CD4-positive, alpha-beta T cell (primary cell): ENCODE data around the gene TPCN2. TPM values are rescaled to one million over a fixed set of nuclear protein-coding genes. Genes with fewer than 3 reads are reported as not detected.

Experiments used
- ATAC-seq: fragments of 200-7000 bp; cut with Tn5 transposase; one replicate; pipeline ENCODE4 v1.10.0; 2022; ENCODE audit warnings: mild to moderate bottlenecking; ENCODE audit not compliant: poor library complexity
- CTCF ChIA-PET: fragments of 350-600 bp; sonication (Branson Sonifier 250); formaldehyde crosslinking; loops from one replicate; lab custom pipeline; 2021; ENCODE audit warnings: antibody characterized with exemption, inconsistent platforms; lab: Charles Lee
- POLR2A ChIA-PET: fragments of 350-600 bp; sonication (Branson Sonifier 250); formaldehyde crosslinking; loops from one replicate; lab custom pipeline; 2021; ENCODE audit warnings: antibody characterized with exemption, inconsistent platforms; lab: Charles Lee
- DNase-seq, 14 experiments: peaks; one replicate each; pipeline ENCODE4 v3.0.0-alpha.2; 2013 to 2020; ENCODE audit warnings: mixed read lengths in 2 of 14
- H3K27ac ChIP-seq, 2 donors: one replicate each; pipeline versions ENCODE4 v1.5.1 to v1.7.0; 2013; ENCODE audit warnings: low read length in 2 of 2, low read depth in 1 of 2, mild to moderate bottlenecking in 1 of 2
- H3K27me3 ChIP-seq, 2 experiments: 1 replicate in 1 of 2; 2 replicates in 1 of 2; pipeline versions ENCODE4 v1.6.1 to v1.7.0; 2013; ENCODE audit warnings: low read length in 2 of 2, control low read depth in 1 of 2, mild to moderate bottlenecking in 1 of 2, moderate library complexity in 1 of 2; ENCODE audit not compliant: insufficient read depth in 2 of 2, control insufficient read depth in 1 of 2
- H3K36me3 ChIP-seq: one replicate; pipeline ENCODE4 v1.6.1; 2013; ENCODE audit warnings: low read length, control low read depth; ENCODE audit not compliant: insufficient read depth
- H3K4me1 ChIP-seq: one replicate; pipeline ENCODE4 v1.6.1; 2013; ENCODE audit warnings: low read length, control low read depth; ENCODE audit not compliant: insufficient read depth
- H3K4me3 ChIP-seq: one replicate; pipeline ENCODE4 v1.5.1; 2013; ENCODE audit warnings: mild to moderate bottlenecking, low read length, moderate library complexity
- H3K9me3 ChIP-seq, 2 experiments: 1 replicate in 1 of 2; 2 replicates in 1 of 2; pipeline versions ENCODE4 v1.6.1 to v1.7.0; 2013; ENCODE audit warnings: low read length in 2 of 2, mild to moderate bottlenecking in 2 of 2, control low read depth in 1 of 2, moderate library complexity in 1 of 2; ENCODE audit not compliant: control insufficient read depth in 1 of 2, insufficient read depth in 1 of 2
- H3K27ac Mint-ChIP-seq: one replicate; pipeline ENCODE4 v1.8.0; 2020; ENCODE audit warnings: mixed read lengths
- H3K27me3 Mint-ChIP-seq: one replicate; pipeline ENCODE4 v1.8.0; 2021; ENCODE audit warnings: mixed read lengths
- H3K36me3 Mint-ChIP-seq: one replicate; pipeline ENCODE4 v1.8.0; 2021; ENCODE audit warnings: low read depth, mixed read lengths
- H3K4me1 Mint-ChIP-seq: one replicate; pipeline ENCODE4 v1.8.0; 2021; ENCODE audit warnings: low read depth, mixed read lengths
- H3K4me3 Mint-ChIP-seq: one replicate; pipeline ENCODE4 v1.8.0; 2020; ENCODE audit warnings: mild to moderate bottlenecking, mixed read lengths
- H3K9me3 Mint-ChIP-seq: one replicate; pipeline ENCODE4 v1.8.0; 2020; ENCODE audit warnings: mixed read lengths
- intact Hi-C, 2 experiments: fragments of 100-400 bp; cut with DNase I in 1 of 2; cut with micrococcal nuclease in 1 of 2; formaldehyde crosslinking; loops; one replicate each; pipeline versions ENCODE4 v1.15.1 to v1.9.0; 2023 to 2025; cut with DNase I, micrococcal nuclease
- total RNA-seq, 174 experiments: library from RNA in 2 of 174; stranded (reverse) in 2 of 174; gene quantifications; one replicate each; pipeline ENCODE4 v1.2.3 and lab custom pipeline; 2021 to 2026
- TF ChIP-seq, protein P1 (sequence below): fragments of 200-600 bp; IDR thresholded peaks from one replicate; pipeline ENCODE4 v1.8.0; 2022; ENCODE audit warnings: antibody characterized with exemption, mild to moderate bottlenecking

Gene TPCN2
- total RNA-seq, 2 experiments from 2014 or later, result 10.2 to 11.5 TPM

DNA sequence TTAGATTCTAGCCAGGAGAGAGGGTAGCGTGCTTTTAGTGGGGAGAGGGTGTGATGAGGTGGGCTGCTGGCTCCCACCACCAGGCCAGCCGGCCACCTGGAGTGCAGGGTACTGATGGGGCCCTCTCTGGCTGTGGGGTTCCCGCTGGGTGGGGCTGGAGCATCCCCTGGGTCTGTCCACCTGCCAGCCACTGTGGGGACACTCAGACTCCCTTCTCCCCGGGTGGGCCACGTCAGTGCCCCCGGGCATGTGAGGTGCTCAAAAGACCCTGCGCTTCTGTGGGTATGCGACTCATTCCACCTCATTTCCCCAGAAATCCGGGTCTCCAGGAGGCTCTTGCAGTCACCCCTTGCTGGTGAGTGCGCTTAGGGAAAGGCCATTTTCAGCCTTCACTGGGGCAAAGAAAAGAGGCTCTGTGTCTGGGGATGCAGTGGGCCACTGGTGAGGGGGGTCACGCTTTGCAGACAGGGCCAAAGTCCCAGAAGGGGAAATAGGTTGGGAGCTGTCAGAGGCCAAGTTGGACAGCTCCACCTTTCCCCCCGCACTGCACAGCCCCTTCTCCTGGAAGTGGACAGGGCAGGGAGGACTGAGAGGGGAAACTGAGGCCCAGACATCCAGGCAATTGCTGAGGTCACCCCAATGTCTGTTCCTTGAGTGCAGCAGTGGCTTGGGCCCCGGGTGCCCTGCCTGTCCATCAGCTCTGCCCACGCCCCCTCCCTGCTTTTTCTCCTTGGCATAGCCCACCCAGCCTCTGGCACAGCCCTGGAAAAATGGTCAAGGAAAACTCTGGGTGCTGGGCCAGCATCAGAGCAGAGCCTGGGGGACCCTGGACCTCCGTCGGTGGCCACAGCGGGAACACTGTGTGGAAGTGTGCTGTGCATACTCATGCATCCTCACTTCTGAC is 53.3 kb downstream of the TPCN2 start:
- H3K4me1 ChIP-seq, result peaks cover 13% of the 10 kb centered on the region
- TF ChIP-seq, protein P1, sequence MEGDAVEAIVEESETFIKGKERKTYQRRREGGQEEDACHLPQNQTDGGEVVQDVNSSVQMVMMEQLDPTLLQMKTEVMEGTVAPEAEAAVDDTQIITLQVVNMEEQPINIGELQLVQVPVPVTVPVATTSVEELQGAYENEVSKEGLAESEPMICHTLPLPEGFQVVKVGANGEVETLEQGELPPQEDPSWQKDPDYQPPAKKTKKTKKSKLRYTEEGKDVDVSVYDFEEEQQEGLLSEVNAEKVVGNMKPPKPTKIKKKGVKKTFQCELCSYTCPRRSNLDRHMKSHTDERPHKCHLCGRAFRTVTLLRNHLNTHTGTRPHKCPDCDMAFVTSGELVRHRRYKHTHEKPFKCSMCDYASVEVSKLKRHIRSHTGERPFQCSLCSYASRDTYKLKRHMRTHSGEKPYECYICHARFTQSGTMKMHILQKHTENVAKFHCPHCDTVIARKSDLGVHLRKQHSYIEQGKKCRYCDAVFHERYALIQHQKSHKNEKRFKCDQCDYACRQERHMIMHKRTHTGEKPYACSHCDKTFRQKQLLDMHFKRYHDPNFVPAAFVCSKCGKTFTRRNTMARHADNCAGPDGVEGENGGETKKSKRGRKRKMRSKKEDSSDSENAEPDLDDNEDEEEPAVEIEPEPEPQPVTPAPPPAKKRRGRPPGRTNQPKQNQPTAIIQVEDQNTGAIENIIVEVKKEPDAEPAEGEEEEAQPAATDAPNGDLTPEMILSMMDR, result no peak
- ChIA-PET CTCF (interaction anchor here (1.2 to 2.0 kb wide), 3 partner anchors 541 to 572 kb away, joined by 3 to 9 read pairs (median 6); no protein-coding TSS in a partner anchor), POLR2A (no interaction called here)
- DNase-seq, result no peak
- no peaks in the 10 kb centered on the region for H3K36me3 Mint-ChIP-seq
- H3K4me1 Mint-ChIP-seq, result peaks cover 6% of the 10 kb centered on the region
- intact Hi-C loops, result loop anchor here (1.0 to 10.0 kb wide), 6 partner anchors 110 to 568 kb away; partner anchors contain the start of gene MYEOV (in 1 of the 2)
- ATAC-seq, result no peak
- no peaks in the 10 kb centered on the region for H3K27me3 Mint-ChIP-seq
- no peak overlapping the region for H3K27ac Mint-ChIP-seq
- H3K9me3 ChIP-seq, result peaks cover 0 to 2% of the 10 kb centered on the region in 2 experiments
- no peaks in the 10 kb centered on the region for H3K9me3 Mint-ChIP-seq
- H3K27ac ChIP-seq, result no peak overlapping the region
- no peaks in the 10 kb centered on the region for H3K36me3 ChIP-seq
- no peak overlapping the region for H3K4me3 ChIP-seq
- peaks cover 0 to 6% of the 10 kb centered on the region in 2 experiments for H3K27me3 ChIP-seq
- H3K4me3 Mint-ChIP-seq, result no peak overlapping the region

DNA sequence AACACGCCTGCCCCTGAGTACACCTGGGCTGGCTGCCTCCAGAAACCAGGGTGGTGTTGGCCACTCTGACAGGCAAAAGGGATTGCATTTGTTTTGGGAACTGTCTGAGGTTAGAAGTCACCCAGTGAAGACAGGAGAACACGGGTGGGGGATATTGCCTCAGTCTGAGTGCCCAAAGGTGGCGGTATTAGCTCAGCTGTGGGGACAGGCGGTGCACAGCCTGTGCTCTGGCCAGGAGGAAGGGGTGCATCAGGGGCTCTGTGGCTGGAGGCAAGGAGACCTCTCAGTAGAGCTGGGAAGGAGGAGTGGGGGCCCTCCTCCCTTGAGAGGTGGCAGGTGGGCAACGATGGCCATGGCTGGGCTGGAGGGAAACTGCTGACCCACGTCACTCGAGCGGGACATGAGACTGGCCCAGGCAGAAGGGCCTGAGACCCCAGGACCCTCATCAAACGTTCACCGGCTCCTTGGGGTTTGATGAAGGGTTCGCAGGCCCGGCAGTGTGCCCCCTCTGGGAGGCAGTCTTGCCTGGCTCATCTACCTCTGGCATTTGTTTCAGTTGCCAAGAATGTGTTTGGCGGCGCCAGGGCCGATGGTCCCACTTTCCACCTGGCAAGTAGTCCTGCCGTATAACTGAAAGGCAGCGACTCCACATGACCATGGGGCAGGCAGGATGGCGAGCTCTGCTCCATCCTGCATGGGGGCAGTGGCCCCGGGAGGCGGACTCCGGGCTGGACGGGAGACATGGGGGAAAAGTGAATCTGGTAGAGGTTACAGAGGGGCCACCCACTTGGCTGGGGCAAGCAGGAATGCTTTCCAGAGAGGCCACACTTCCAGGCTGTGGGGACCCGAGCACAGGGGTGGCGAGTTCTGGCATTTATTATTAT is 54.2 kb downstream of the TPCN2 start:
- DNase-seq (no peak), ATAC-seq (no peak)
- POLR2A ChIA-PET, result no interaction called here
- Histone ChIP-seq H3K27me3 (peaks cover 0 to 6% of the 10 kb centered on the region in 2 experiments), H3K9me3 (peaks cover 0 to 11% of the 10 kb centered on the region in 2 experiments), H3K4me1 (peaks cover 13% of the 10 kb centered on the region), H3K36me3 (no peaks in the 10 kb centered on the region), H3K4me3 (no peak overlapping the region), H3K27ac (no peak overlapping the region)
- Mint-ChIP-seq H3K9me3 (no peaks in the 10 kb centered on the region), H3K4me3 (no peak overlapping the region), H3K36me3 (no peaks in the 10 kb centered on the region), H3K27ac (no peak overlapping the region), H3K27me3 (no peaks in the 10 kb centered on the region), H3K4me1 (peaks cover 7% of the 10 kb centered on the region)
- intact Hi-C loops, result loop anchor here in 1 of 2 experiments (5.0 to 10.0 kb wide), 2 partner anchors 109 to 192 kb away; partner anchors contain the start of gene MYEOV
- CTCF ChIA-PET, result interaction anchor here (1.3 kb wide), 1 partner anchor 567 kb away, joined by 3 read pairs; no protein-coding TSS in a partner anchor
- TF ChIP-seq, protein P1, result no peak

DNA sequence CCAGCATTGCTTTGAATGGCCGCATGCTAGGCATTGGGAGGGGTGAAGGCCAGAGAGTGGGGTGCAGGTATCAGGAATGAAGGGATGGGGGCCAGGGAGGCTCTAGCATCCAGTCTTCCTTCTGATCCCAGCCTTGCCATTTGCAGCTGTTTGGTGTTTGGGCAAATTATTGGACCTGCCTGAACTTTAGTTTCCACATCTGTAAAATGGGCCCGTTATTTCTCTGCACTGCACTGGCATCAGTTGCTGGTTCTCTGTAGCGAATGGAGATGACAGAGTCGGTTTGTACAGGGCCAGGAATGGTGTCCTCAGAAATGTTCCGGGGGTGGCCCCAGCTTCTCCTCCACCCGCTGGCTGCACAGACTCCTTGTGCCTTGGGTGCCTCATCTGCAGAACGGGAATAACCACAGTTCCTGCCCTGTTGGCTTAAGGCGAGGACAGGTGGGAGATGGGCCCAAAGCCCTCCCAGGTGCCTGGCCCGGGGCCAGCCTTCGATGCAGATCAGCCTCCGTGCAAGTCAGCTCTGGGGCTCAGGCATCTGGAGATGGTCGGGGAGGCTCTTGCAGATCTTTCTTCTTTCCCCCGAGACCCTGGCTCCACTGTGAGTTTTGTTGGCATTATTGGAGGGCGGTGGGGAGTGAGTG is 55.6 kb downstream of the TPCN2 start:
- Mint-ChIP-seq H3K27me3 (no peaks in the 10 kb centered on the region), H3K4me3 (no peak overlapping the region), H3K36me3 (no peaks in the 10 kb centered on the region), H3K27ac (no peak overlapping the region), H3K4me1 (peaks cover 7% of the 10 kb centered on the region), H3K9me3 (no peaks in the 10 kb centered on the region)
- Histone ChIP-seq H3K27ac (no peak overlapping the region), H3K4me3 (no peak overlapping the region), H3K9me3 (peaks cover 0 to 22% of the 10 kb centered on the region in 2 experiments), H3K4me1 (peaks cover 13% of the 10 kb centered on the region), H3K27me3 (peaks cover 0 to 6% of the 10 kb centered on the region in 2 experiments), H3K36me3 (no peaks in the 10 kb centered on the region)
- DNase-seq, result no peak
- ChIA-PET POLR2A (no interaction called here), CTCF (no interaction called here)
- intact Hi-C loops, result loop anchor here in 1 of 2 experiments (5.0 to 10.0 kb wide), 2 partner anchors 108 to 190 kb away; partner anchors contain the start of gene MYEOV
- ATAC-seq, result no peak
- TF ChIP-seq, protein P1, result no peak
